ENCODE measurements around the gene COG2.
"Not testable (repeated sequence)": the region's sequence is repeated elsewhere in the genome, so short reads cannot be mapped to it uniquely, and the experiment has no call there.

COG2 gene

DNA sequence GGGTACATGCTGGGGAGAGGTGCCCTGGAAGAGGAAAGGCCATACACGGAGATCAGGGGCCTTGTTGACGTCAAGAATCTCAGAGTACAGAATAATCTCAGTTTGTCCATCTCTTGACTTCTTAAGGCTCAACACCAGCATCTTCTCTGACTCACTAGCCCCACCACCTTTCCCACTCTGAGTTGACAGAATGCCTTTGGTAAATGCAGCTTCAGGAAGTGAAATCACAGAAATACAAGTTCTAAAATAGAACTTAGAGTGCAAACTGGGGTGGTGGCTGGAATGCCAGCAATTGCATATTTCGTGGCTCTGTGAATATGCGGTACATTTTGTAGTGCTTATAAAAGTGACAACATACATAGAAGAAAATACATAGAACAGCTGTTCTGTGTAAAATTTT, 1.6 kb downstream of the COG2 start:
- H3K27me3 ChIP-seq (ENCODE audit: control insufficient read depth, insufficient read depth, low read length) = no peaks in the 10 kb centered on the region
- H3K9me3 ChIP-seq (ENCODE audit: control insufficient read depth, insufficient read depth, low read depth, low read length) = no peaks in the 10 kb centered on the region
- H3K36me3 ChIP-seq (ENCODE audit: control insufficient read depth, insufficient read depth, low read length) = no peaks in the 10 kb centered on the region; the same call in 1 of the 2 replicates
- H3K4me1 ChIP-seq (ENCODE audit: control insufficient read depth, insufficient read depth, low read length) = peaks cover 11% of the 10 kb centered on the region; the same call in 1 of the 2 replicates
- peak overlapping the region; percentile 100; the same call in 1 of the 2 replicates for H3K4me3 ChIP-seq (ENCODE audit: low read depth, low read length)
- H3K27ac ChIP-seq (ENCODE audit: low read depth, low read length) = no peak overlapping the region
- no peak overlapping the region for H3K9ac ChIP-seq (ENCODE audit: low read length)

- no peaks in the 10 kb centered on the region; the same call in 1 of the 2 replicates for H3K36me3 ChIP-seq (ENCODE audit: control insufficient read depth, insufficient read depth, low read length)
- no peak overlapping the region for H3K27ac ChIP-seq (ENCODE audit: low read depth, low read length)
These were observed 4.5 kb downstream of the COG2 start for GRCh38 chr1:230646710-230647302.

DNA sequence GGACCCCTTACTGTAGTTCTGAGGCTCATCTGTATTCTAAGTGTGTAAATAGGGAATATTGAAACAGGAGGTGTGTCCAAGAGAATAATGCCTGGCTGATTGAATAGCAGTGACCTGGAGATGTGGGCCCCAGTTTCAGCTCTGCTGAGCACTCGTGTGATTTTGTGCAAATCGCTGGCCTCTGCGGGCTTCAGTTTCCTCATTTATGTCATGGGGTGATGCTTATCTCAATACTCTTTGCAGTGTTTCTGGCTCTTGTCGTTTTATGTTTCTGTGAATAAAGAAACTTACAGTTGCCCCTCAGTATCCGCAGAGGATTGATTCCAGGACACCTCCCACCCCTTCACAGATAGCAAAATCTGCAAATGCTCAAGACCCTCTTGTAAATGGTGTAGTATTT, 5.0 kb downstream of the COG2 start:
- Histone ChIP-seq H3K27ac (ENCODE audit: low read depth, low read length) (no peak overlapping the region), H3K9ac (ENCODE audit: low read length) (no peak overlapping the region), H3K4me3 (ENCODE audit: low read depth, low read length) (no peak overlapping the region), H3K27me3 (ENCODE audit: control insufficient read depth, insufficient read depth, low read length) (no peaks in the 10 kb centered on the region), H3K9me3 (ENCODE audit: control insufficient read depth, insufficient read depth, low read depth, low read length) (peaks cover 7% of the 10 kb centered on the region), H3K36me3 (ENCODE audit: control insufficient read depth, insufficient read depth, low read length) (no peaks in the 10 kb centered on the region; the same call in 1 of the 2 replicates), H3K4me1 (ENCODE audit: control insufficient read depth, insufficient read depth, low read length) (0 out of 2 replicates have a peak, but pooled peaks cover 4% of the 10 kb centered on the region)

More at GRCh38 chr1:230646710-230647302, 4.5 kb downstream of the COG2 start:
- Histone ChIP-seq H3K9ac (ENCODE audit: low read length) (no peak overlapping the region), H3K9me3 (ENCODE audit: control insufficient read depth, insufficient read depth, low read depth, low read length) (peaks cover 1% of the 10 kb centered on the region), H3K4me3 (ENCODE audit: low read depth, low read length) (no peak overlapping the region), H3K4me1 (ENCODE audit: control insufficient read depth, insufficient read depth, low read length) (peaks cover 6% of the 10 kb centered on the region; the same call in 1 of the 2 replicates), H3K27me3 (ENCODE audit: control insufficient read depth, insufficient read depth, low read length) (no peaks in the 10 kb centered on the region)

DNA sequence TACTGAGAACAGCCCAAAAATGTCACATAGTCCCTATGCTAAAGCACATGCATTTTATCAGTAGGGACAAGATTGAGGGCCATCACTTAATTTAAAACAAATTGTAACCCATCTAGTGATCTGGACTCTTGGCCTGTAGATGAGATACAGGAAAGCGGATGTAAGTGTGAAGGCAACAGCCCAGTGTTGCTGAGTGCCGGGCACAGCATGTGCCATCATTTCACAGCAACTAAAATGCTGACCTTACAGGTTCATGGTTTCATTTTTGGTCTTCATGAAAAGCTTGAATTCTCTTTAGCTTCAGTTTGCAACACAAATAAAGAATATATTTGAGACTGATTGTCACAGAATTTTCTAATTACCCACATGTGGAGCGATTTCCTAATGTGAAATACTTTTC, 5.8 kb downstream of the COG2 start:
- 0 out of 2 replicates have a peak, but pooled peaks cover 4% of the 10 kb centered on the region for H3K4me1 ChIP-seq (ENCODE audit: control insufficient read depth, insufficient read depth, low read length)

DNA sequence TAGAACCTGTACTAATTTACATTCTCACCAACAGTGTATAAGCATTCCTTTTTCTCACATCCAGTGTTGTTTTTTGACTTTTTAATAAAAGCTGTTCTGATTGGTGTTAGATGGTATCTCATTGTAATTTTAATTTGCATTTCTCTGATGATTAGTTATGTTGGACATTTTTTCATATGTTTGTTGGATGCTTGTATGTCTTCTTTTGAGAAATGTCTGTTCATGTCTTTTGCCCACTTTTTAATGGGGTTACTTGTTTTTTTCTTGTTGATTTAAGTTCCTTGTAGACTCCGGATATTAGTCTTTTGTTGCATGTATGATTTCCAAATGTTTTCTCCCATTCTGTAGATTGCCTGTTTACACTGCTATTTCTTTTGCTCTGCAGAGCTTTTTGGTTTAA, 8.0 kb downstream of the COG2 start:
- no peaks in the 10 kb centered on the region; the same call in 1 of the 2 replicates for H3K36me3 ChIP-seq (ENCODE audit: control insufficient read depth, insufficient read depth, low read length)
- H3K9me3 ChIP-seq (ENCODE audit: control insufficient read depth, insufficient read depth, low read depth, low read length) = peaks cover 12% of the 10 kb centered on the region
- H3K4me1 ChIP-seq (ENCODE audit: control insufficient read depth, insufficient read depth, low read length) = no peaks in the 10 kb centered on the region
- no peaks in the 10 kb centered on the region for H3K27me3 ChIP-seq (ENCODE audit: control insufficient read depth, insufficient read depth, low read length)
- H3K27ac ChIP-seq (ENCODE audit: low read depth, low read length) = no peak overlapping the region
- H3K9ac ChIP-seq (ENCODE audit: low read length) = no peak overlapping the region
- H3K4me3 ChIP-seq (ENCODE audit: low read depth, low read length) = no peak overlapping the region

More for the DNA sequence above, 5.8 kb downstream of the COG2 start:
- Histone ChIP-seq H3K36me3 (ENCODE audit: control insufficient read depth, insufficient read depth, low read length) (no peaks in the 10 kb centered on the region; the same call in 1 of the 2 replicates), H3K4me3 (ENCODE audit: low read depth, low read length) (no peak overlapping the region), H3K27ac (ENCODE audit: low read depth, low read length) (no peak overlapping the region), H3K9ac (ENCODE audit: low read length) (no peak overlapping the region), H3K9me3 (ENCODE audit: control insufficient read depth, insufficient read depth, low read depth, low read length) (peaks cover 9% of the 10 kb centered on the region), H3K27me3 (ENCODE audit: control insufficient read depth, insufficient read depth, low read length) (no peaks in the 10 kb centered on the region)

GRCh38 chr1:230651235-230651634, 9.0 kb downstream of the COG2 start:
- Histone ChIP-seq H3K27me3 (ENCODE audit: control insufficient read depth, insufficient read depth, low read length) (no peaks in the 10 kb centered on the region), H3K9me3 (ENCODE audit: control insufficient read depth, insufficient read depth, low read depth, low read length) (peaks cover 12% of the 10 kb centered on the region), H3K4me1 (ENCODE audit: control insufficient read depth, insufficient read depth, low read length) (no peaks in the 10 kb centered on the region), H3K4me3 (ENCODE audit: low read depth, low read length) (no peak overlapping the region), H3K36me3 (ENCODE audit: control insufficient read depth, insufficient read depth, low read length) (no peaks in the 10 kb centered on the region; the same call in 1 of the 2 replicates), H3K27ac (ENCODE audit: low read depth, low read length) (no peak overlapping the region), H3K9ac (ENCODE audit: low read length) (no peak overlapping the region)

GRCh38 chr1:230656719-230657118, 14.4 kb downstream of the COG2 start:
- not testable (repeated sequence) for H3K4me1 ChIP-seq (ENCODE audit: control insufficient read depth, insufficient read depth, low read length); H3K27me3 ChIP-seq (ENCODE audit: control insufficient read depth, insufficient read depth, low read length); H3K4me3 ChIP-seq (ENCODE audit: low read depth, low read length); H3K27ac ChIP-seq (ENCODE audit: low read depth, low read length); H3K9ac ChIP-seq (ENCODE audit: low read length)
- peaks cover 24% of the 10 kb centered on the region for H3K36me3 ChIP-seq (ENCODE audit: control insufficient read depth, insufficient read depth, low read length)
- H3K9me3 ChIP-seq (ENCODE audit: control insufficient read depth, insufficient read depth, low read depth, low read length) = peaks cover 12% of the 10 kb centered on the region

DNA sequence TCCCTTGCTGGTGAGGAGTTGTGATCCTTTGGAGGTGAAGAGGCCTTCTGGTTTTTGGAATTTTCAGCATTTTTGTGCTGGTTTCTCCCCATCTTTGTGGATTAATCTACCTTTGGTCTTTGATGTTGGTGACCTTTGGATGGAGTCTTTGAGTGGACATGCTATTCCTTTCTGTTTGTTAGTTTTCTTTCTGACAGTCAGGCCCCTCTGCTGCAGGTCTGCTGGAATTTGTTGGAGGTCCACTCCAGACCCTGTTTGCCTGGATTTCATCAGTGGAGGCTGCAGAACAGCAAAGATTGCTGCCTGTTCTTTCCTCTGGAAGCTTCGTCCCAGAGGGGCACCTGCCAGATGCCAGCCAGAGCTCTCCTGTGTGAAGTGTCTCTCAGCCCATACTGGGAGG, 15.8 kb downstream of the COG2 start:
- not testable (repeated sequence) for H3K9me3 ChIP-seq (ENCODE audit: control insufficient read depth, insufficient read depth, low read depth, low read length); H3K27ac ChIP-seq (ENCODE audit: low read depth, low read length); H3K27me3 ChIP-seq (ENCODE audit: control insufficient read depth, insufficient read depth, low read length); H3K4me3 ChIP-seq (ENCODE audit: low read depth, low read length); H3K9ac ChIP-seq (ENCODE audit: low read length); H3K4me1 ChIP-seq (ENCODE audit: control insufficient read depth, insufficient read depth, low read length)
- H3K36me3 ChIP-seq (ENCODE audit: control insufficient read depth, insufficient read depth, low read length) = peaks cover 26% of the 10 kb centered on the region

- Histone ChIP-seq H3K36me3 (ENCODE audit: control insufficient read depth, insufficient read depth, low read length) (peaks cover 30% of the 10 kb centered on the region), H3K4me3 (ENCODE audit: low read depth, low read length) (no peak overlapping the region), H3K27ac (ENCODE audit: low read depth, low read length) (no peak overlapping the region), H3K9me3 (ENCODE audit: control insufficient read depth, insufficient read depth, low read depth, low read length) (0 out of 2 replicates have a peak, but pooled peaks cover under 1% of the 10 kb centered on the region), H3K9ac (ENCODE audit: low read length) (no peak overlapping the region), H3K4me1 (ENCODE audit: control insufficient read depth, insufficient read depth, low read length) (no peaks in the 10 kb centered on the region), H3K27me3 (ENCODE audit: control insufficient read depth, insufficient read depth, low read length) (no peaks in the 10 kb centered on the region)
These were observed 16.4 kb downstream of the COG2 start for GRCh38 chr1:230658691-230659090.

GRCh38 chr1:230661976-230662375, 19.7 kb downstream of the COG2 start:
- Histone ChIP-seq H3K9me3 (ENCODE audit: control insufficient read depth, insufficient read depth, low read depth, low read length) (no peaks in the 10 kb centered on the region), H3K36me3 (ENCODE audit: control insufficient read depth, insufficient read depth, low read length) (peaks cover 58% of the 10 kb centered on the region), H3K4me1 (ENCODE audit: control insufficient read depth, insufficient read depth, low read length) (no peaks in the 10 kb centered on the region), H3K27me3 (ENCODE audit: control insufficient read depth, insufficient read depth, low read length) (no peaks in the 10 kb centered on the region), H3K9ac (ENCODE audit: low read length) (no peak overlapping the region), H3K4me3 (ENCODE audit: low read depth, low read length) (no peak overlapping the region), H3K27ac (ENCODE audit: low read depth, low read length) (no peak overlapping the region)

- Histone ChIP-seq H3K4me1 (ENCODE audit: control insufficient read depth, insufficient read depth, low read length) (no peaks in the 10 kb centered on the region), H3K27ac (ENCODE audit: low read depth, low read length) (no peak overlapping the region), H3K27me3 (ENCODE audit: control insufficient read depth, insufficient read depth, low read length) (no peaks in the 10 kb centered on the region), H3K36me3 (ENCODE audit: control insufficient read depth, insufficient read depth, low read length) (peaks cover 85% of the 10 kb centered on the region), H3K9me3 (ENCODE audit: control insufficient read depth, insufficient read depth, low read depth, low read length) (no peaks in the 10 kb centered on the region), H3K9ac (ENCODE audit: low read length) (no peak overlapping the region), H3K4me3 (ENCODE audit: low read depth, low read length) (no peak overlapping the region)
These were observed 25.9 kb downstream of the COG2 start for GRCh38 chr1:230668227-230668626.
